ENCODE measurements around the gene KBTBD7. TPM values are rescaled to one million over a fixed set of nuclear protein-coding genes. Genes with fewer than 3 reads are reported as not detected.
A peak's percentile ranks its signal among the peaks of the same experiment; 100 is the strongest.

The KBTBD7 gene, protein sequence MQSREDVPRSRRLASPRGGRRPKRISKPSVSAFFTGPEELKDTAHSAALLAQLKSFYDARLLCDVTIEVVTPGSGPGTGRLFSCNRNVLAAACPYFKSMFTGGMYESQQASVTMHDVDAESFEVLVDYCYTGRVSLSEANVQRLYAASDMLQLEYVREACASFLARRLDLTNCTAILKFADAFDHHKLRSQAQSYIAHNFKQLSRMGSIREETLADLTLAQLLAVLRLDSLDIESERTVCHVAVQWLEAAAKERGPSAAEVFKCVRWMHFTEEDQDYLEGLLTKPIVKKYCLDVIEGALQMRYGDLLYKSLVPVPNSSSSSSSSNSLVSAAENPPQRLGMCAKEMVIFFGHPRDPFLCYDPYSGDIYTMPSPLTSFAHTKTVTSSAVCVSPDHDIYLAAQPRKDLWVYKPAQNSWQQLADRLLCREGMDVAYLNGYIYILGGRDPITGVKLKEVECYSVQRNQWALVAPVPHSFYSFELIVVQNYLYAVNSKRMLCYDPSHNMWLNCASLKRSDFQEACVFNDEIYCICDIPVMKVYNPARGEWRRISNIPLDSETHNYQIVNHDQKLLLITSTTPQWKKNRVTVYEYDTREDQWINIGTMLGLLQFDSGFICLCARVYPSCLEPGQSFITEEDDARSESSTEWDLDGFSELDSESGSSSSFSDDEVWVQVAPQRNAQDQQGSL
- total RNA-seq (2021): 12.9 TPM in 2 replicates
- long read RNA-seq, full-length matches to known transcripts: 205 of 205 reads
- long read RNA-seq, partial matches to known transcripts: 0 of 205 reads
- long read RNA-seq, other reads (novel, unspliced or antisense): 0 of 205 reads

DNA sequence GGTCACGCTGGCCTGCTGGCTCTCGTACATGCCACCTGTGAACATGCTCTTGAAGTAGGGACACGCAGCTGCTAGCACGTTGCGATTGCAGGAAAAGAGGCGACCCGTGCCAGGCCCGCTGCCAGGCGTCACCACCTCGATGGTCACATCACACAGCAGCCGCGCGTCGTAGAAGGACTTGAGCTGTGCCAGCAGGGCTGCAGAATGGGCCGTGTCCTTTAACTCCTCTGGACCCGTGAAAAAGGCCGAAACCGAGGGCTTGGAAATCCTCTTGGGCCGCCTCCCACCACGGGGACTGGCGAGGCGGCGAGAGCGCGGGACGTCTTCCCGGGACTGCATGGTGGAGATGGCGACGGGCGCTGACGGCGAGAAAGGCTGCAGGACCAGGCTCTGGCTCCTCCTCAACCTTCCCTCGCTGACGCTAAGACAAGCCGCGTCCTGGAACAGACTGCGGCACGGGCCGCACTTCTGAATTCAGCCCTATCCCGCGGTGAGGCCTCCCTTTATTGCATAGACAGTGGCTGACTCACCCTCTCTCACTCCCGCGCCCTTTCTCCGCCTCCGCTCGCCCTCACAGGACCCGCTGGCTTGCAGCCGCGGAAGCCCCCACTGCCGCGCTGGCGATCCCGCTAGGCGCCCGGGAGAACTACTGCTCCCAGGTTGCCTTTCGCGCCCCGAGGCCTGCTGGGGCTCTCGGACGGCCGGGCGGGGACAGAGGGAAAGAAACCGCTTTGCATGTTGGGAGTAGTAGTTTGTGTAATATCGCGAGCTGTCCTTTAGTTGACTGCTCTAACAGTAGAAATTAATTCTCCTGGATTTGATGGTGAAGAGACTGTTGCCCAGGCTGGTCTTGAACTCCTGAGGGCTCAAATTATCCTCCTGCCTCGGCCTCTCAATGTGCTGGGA, at the start of gene KBTBD7:
KBTBD7 (minus strand) TSS at position 651 of the 906 bp plus-strand sequence; CDS start at position 339, 312 bp downstream.
- no CpG with 5 or more reads among the region's 66 CpGs for WGBS (ENCODE audit: extremely low coverage, insufficient read length, low lambda C conversion rate)
- peaks cover 15 to 19% of the 10 kb centered on the region in 2 experiments for H3K4me1 Mint-ChIP-seq
- peaks cover 4% of the 10 kb centered on the region; the same call in 1 of the 2 replicates for H3K27me3 Mint-ChIP-seq (ENCODE audit: low read depth)
- no peaks in the 10 kb centered on the region for H3K23me2 ChIP-seq (ENCODE audit: insufficient read length, low read depth, low read length, poor library complexity, severe bottlenecking)
- H3K14ac ChIP-seq (ENCODE audit: insufficient read depth, low read length): peak within 1 kb of the TSS; percentile 96
- H3K23ac ChIP-seq (ENCODE audit: insufficient read length, low read depth, low read length): no peak within 1 kb of the TSS
- H3K79me1 ChIP-seq (ENCODE audit: insufficient read depth, low read depth, low read length, poor library complexity, severe bottlenecking): no peaks in the 10 kb centered on the region
- H4K5ac ChIP-seq (ENCODE audit: insufficient read length, low read depth, low read length): no peak within 1 kb of the TSS
- H3K79me2 ChIP-seq (ENCODE audit: insufficient read depth, low read length): no peaks in the 10 kb centered on the region
- H3T11ph ChIP-seq (ENCODE audit: low read length): no peak within 1 kb of the TSS
- H4K8ac ChIP-seq (replicated peaks; ENCODE audit: insufficient read length, low read depth, low read length): no peak within 1 kb of the TSS
- no peak within 1 kb of the TSS for H2BK5ac ChIP-seq (ENCODE audit: insufficient read length, low read length)
- H3K56ac ChIP-seq (ENCODE audit: insufficient read length, low read depth, low read length): no peak within 1 kb of the TSS
- no peaks in the 10 kb centered on the region; the same call in 1 of the 2 replicates for H3K4me1 ChIP-seq (ENCODE audit: insufficient read depth, low read length)
- no peaks in the 10 kb centered on the region for H4K20me1 ChIP-seq (ENCODE audit: control insufficient read depth, insufficient read depth, insufficient read length)
- H2BK12ac ChIP-seq (ENCODE audit: insufficient read length, low read depth, low read length): no peak within 1 kb of the TSS
- no peak within 1 kb of the TSS for H4K91ac ChIP-seq (ENCODE audit: insufficient read length, low read depth, low read length)
- H2BK20ac ChIP-seq (ENCODE audit: low read depth, low read length, poor library complexity, severe bottlenecking): no peak within 1 kb of the TSS
- peaks cover 13 to 16% (median 13%) of the 10 kb centered on the region in 3 experiments for H3K36me3 Mint-ChIP-seq (ENCODE audit: insufficient read depth in 1 of 3, low read depth in 3 of 3)
- H3K9me3 ChIP-seq (ENCODE audit: control insufficient read depth, low read depth, low read length): no peaks in the 10 kb centered on the region
- peaks cover 7 to 8% of the 10 kb centered on the region in 2 experiments; a peak in 4 of 5 replicates for H3K9me3 Mint-ChIP-seq
- peak within 1 kb of the TSS; percentile 80 to 90 for H3K4me3 Mint-ChIP-seq
- H3K9ac ChIP-seq (ENCODE audit: extremely low read depth, insufficient read length, low read length): peak within 1 kb of the TSS; percentile 76
- H2AK5ac ChIP-seq (ENCODE audit: insufficient read length, low read length): no peak within 1 kb of the TSS
- TF ChIP-seq CTCF (conservative IDR thresholded peaks at IDR 0.05): no peak
- H3K27ac ChIP-seq (ENCODE audit: insufficient read length, low read depth, low read length): peak within 1 kb of the TSS; percentile 32
- no peak within 1 kb of the TSS for H2BK15ac ChIP-seq (ENCODE audit: low read depth, low read length)
- H3K27ac Mint-ChIP-seq: peak within 1 kb of the TSS; percentile 94 to 98 (median 95); a peak in 6 of 7 replicates
- no peak within 1 kb of the TSS for H2BK120ac ChIP-seq (ENCODE audit: low read depth, low read length, poor library complexity, severe bottlenecking)
- peak within 1 kb of the TSS; percentile 84 for H2AFZ ChIP-seq (ENCODE audit: low read length)
- no peak within 1 kb of the TSS for H3K4ac ChIP-seq (ENCODE audit: low read depth, low read length)
- peak within 1 kb of the TSS; percentile 65 for H3K4me2 ChIP-seq (ENCODE audit: insufficient read depth, insufficient read length, low read length)
- peak; percentile 97 for DNase-seq
- no peaks in the 10 kb centered on the region for H3K27me3 ChIP-seq (ENCODE audit: insufficient read depth, low read length)
- peak within 1 kb of the TSS; percentile 86 for H3K18ac ChIP-seq (ENCODE audit: insufficient read length, low read depth, low read length)

All from H9 (cell line).